PC-9 (cell line): ENCODE data around the gene AMH. TPM values are rescaled to one million over a fixed set of nuclear protein-coding genes. Genes with fewer than 3 reads are reported as not detected.

Source experiments
- BruUV-seq: library from RNA; stranded (reverse); fragments of 400-500 nt; replicated peaks from 2 replicates; lab custom pipeline; 2021; lab: Mats Ljungman, UMichigan
- CTCF ChIA-PET: fragments of 300-600 bp; sonication (Branson Sonifier 250); formaldehyde crosslinking; loops from one replicate; lab custom pipeline; 2022; ENCODE audit warnings: antibody characterized with exemption; lab: Charles Lee
- POLR2A ChIA-PET: fragments of 300-600 bp; sonication (Branson Sonifier 250); formaldehyde crosslinking; loops from one replicate; lab custom pipeline; 2022; ENCODE audit warnings: antibody characterized with exemption; ENCODE audit not compliant: unreplicated experiment; lab: Charles Lee
- DNase-seq, 2 experiments: peaks; one replicate each; pipeline versions ENCODE4 v3.0.0 to v3.0.0-alpha.2; 2015 to 2022; ENCODE audit warnings: mixed read lengths in 1 of 2
- H2AFZ ChIP-seq: fragments of 200-600 bp; sonication (generic); 2 replicates; pipeline ENCODE4 v1.8.1; 2017; ENCODE audit warnings: antibody characterized with exemption
- H3F3A ChIP-seq: fragments of 200-600 bp; sonication (generic); 2 replicates; pipeline ENCODE4 v1.8.1; 2017; ENCODE audit warnings: antibody characterized with exemption, mild to moderate bottlenecking, low read depth; ENCODE audit not compliant: insufficient read depth
- H3K27ac ChIP-seq: fragments of 200-600 bp; sonication (generic); 2 replicates; pipeline ENCODE4 v1.6.1; 2016; ENCODE audit warnings: mixed run types
- H3K27me3 ChIP-seq: fragments of 200-600 bp; sonication (generic); 2 replicates; pipeline ENCODE4 v1.6.1; 2016; ENCODE audit warnings: low read depth, mixed run types; ENCODE audit not compliant: insufficient read depth
- H3K36me3 ChIP-seq: fragments of 200-600 bp; sonication (generic); 2 replicates; pipeline ENCODE4 v1.6.1; 2016; ENCODE audit warnings: low read depth, mixed run types
- H3K4me1 ChIP-seq: fragments of 200-600 bp; sonication (generic); replicated peaks from 2 replicates; pipeline ENCODE4 v1.6.1; 2016; ENCODE audit warnings: mixed run types; ENCODE audit not compliant: insufficient read depth
- H3K4me2 ChIP-seq: fragments of 200-600 bp; sonication (generic); 2 replicates; pipeline ENCODE4 v1.6.1; 2017; ENCODE audit warnings: mixed run types
- H3K4me3 ChIP-seq: fragments of 200-600 bp; sonication (generic); 2 replicates; pipeline ENCODE4 v1.6.1; 2016; ENCODE audit warnings: mixed run types
- H3K79me2 ChIP-seq: fragments of 200-600 bp; sonication (generic); 2 replicates; pipeline ENCODE4 v1.6.1; 2017; ENCODE audit warnings: low read depth, mixed run types
- H3K9me2 ChIP-seq: fragments of 200-600 bp; sonication (generic); 2 replicates; pipeline ENCODE4 v1.8.1; 2017; ENCODE audit warnings: mild to moderate bottlenecking; ENCODE audit not compliant: insufficient read depth
- H3K9me3 ChIP-seq: fragments of 200-600 bp; sonication (generic); 2 replicates; pipeline ENCODE4 v1.8.1; 2016; ENCODE audit warnings: low read depth; ENCODE audit not compliant: insufficient read depth
- H4K20me1 ChIP-seq: fragments of 200-600 bp; sonication (generic); 2 replicates; pipeline ENCODE4 v1.8.1; 2017; ENCODE audit not compliant: insufficient read depth
- EZH2 ChIP-seq: fragments of 200-600 bp; sonication (generic); IDR thresholded peaks from 2 replicates; pipeline ENCODE4 v1.8.0; 2017; ENCODE audit warnings: antibody characterized with exemption, low read depth
- intact Hi-C: fragments of 100-400 bp; cut with micrococcal nuclease; formaldehyde crosslinking; loops from one replicate; pipeline ENCODE4 v1.10.0; 2022; ENCODE audit not compliant: unreplicated experiment
- total RNA-seq: library from RNA; stranded (reverse); gene quantifications from 2 replicates; pipeline ENCODE4 v1.2.3, GENCODE V29; 2021
- TF ChIP-seq, protein P1 (sequence below): fragments of 200-600 bp; sonication (generic); conservative IDR thresholded peaks from 2 replicates; pipeline ENCODE4 v1.6.1; 2017; ENCODE audit warnings: mixed run types, antibody characterized with exemption, mild to moderate bottlenecking, moderate library complexity

The AMH gene
- total RNA-seq, 1 experiment from 2014 or later, result 8.1 TPM

DNA sequence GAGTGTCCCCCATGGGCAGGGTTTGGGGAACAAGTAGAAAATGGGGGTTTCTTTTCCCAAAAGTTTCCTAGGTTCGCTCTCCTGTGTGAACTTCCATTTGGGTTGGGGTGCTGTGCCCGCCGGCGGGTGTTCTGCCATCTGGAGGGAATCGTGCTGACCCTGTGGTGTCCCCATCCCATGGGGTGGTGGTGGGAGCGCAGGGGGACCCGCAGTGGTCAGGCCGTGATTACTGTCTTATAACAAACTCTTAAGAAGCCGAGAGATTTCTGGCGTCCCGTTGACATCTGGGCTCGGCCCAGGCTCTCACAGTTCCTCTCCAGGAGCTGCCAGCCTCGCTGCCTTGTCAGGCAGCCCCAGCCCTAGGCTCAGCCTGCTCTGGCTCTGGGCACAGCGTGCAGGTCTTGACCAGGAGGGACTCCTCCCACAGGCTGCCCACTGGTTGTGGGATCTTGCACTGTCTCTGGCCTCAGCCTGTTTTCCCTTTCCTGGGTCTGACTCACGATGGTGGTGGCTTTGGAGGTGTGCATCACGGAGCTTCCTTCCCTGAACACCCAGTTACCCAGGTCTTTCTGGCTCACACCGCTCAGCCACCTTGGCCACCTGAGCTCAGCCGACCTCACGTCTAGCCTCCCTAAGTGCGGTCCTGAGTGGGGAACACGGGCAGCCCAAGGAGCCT lies 47.5 kb upstream of the AMH start:
- BruUV-seq, result no TSS peak
- Histone ChIP-seq H3K4me2 (no peak overlapping the region), H3K4me1 (no peaks in the 10 kb centered on the region), H2AFZ (no peak overlapping the region), H4K20me1 (no peaks in the 10 kb centered on the region), H3K9me2 (no peaks in the 10 kb centered on the region), H3K36me3 (no peaks in the 10 kb centered on the region), H3K27me3 (no peaks in the 10 kb centered on the region), H3K9me3 (no peaks in the 10 kb centered on the region), H3K79me2 (no peaks in the 10 kb centered on the region), H3K27ac (no peak overlapping the region), H3F3A (no peaks in the 10 kb centered on the region), H3K4me3 (no peak overlapping the region)
- DNase-seq, result no peak
- TF ChIP-seq EZH2, result no peak
- TF ChIP-seq, protein P1, sequence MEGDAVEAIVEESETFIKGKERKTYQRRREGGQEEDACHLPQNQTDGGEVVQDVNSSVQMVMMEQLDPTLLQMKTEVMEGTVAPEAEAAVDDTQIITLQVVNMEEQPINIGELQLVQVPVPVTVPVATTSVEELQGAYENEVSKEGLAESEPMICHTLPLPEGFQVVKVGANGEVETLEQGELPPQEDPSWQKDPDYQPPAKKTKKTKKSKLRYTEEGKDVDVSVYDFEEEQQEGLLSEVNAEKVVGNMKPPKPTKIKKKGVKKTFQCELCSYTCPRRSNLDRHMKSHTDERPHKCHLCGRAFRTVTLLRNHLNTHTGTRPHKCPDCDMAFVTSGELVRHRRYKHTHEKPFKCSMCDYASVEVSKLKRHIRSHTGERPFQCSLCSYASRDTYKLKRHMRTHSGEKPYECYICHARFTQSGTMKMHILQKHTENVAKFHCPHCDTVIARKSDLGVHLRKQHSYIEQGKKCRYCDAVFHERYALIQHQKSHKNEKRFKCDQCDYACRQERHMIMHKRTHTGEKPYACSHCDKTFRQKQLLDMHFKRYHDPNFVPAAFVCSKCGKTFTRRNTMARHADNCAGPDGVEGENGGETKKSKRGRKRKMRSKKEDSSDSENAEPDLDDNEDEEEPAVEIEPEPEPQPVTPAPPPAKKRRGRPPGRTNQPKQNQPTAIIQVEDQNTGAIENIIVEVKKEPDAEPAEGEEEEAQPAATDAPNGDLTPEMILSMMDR, result no peak
- intact Hi-C loops, result no loop called here
- POLR2A ChIA-PET, result no interaction called here
- CTCF ChIA-PET, result no interaction called here

DNA sequence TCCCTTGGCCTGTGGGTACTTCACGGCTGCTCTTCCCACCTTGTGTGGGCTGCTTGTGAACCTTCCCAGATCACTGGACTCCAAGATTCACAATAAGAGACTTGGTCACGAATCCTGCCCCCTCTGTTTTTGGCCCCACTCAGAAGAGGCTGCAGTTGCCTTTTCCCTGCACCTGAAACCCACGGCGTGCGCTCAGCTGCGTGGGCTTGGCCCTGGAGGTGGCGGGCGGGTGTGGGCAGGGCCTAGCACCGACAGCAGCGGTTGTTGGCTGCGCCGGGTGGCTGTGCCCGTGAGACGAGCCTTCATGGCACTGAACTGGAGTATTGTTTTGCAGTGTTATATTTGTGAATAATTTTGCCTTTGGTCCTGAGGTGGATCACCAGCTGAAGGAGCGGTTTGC lies 46.8 kb upstream of the AMH start:
- POLR2A ChIA-PET, result no interaction called here
- no peak for DNase-seq
- Histone ChIP-seq H3K36me3 (no peaks in the 10 kb centered on the region), H3K27me3 (no peaks in the 10 kb centered on the region), H3K4me1 (no peaks in the 10 kb centered on the region), H3K9me2 (no peaks in the 10 kb centered on the region), H3K4me3 (no peak overlapping the region), H3K27ac (no peak overlapping the region), H3F3A (no peaks in the 10 kb centered on the region), H4K20me1 (no peaks in the 10 kb centered on the region), H3K4me2 (no peak overlapping the region), H2AFZ (no peak overlapping the region), H3K79me2 (no peaks in the 10 kb centered on the region), H3K9me3 (no peaks in the 10 kb centered on the region)
- BruUV-seq, result no TSS peak
- TF ChIP-seq EZH2, result no peak
- TF ChIP-seq, protein P1, result no peak
- intact Hi-C loops, result no loop called here
- CTCF ChIA-PET, result no interaction called here

DNA sequence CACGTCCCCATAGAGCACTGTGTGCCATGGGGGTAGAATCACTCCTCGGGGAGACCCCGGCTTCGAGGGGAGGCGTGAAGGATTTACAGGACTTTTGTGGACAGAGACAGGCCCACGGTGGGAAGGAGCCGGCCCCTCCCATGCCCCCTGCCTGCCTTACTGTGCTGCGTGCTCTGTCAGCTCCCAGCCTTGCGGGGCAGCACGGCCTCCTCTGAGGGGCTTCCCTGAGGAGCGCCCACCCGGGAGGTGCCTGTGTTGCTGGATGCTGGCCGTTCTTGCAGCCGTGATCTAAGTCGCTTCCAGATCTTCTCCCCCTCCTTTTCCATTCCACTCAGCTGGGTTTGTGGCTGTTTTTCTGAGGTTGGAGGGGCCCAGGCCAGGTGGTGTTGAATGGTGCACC lies 42.1 kb upstream of the AMH start:
- H3F3A ChIP-seq, result no peaks in the 10 kb centered on the region
- no peak for DNase-seq
- no peaks in the 10 kb centered on the region for H3K4me1 ChIP-seq
- ChIA-PET POLR2A (no interaction called here), CTCF (no interaction called here)
- no peak overlapping the region for H3K4me2 ChIP-seq
- intact Hi-C loops, result no loop called here
- H3K9me2 ChIP-seq, result no peaks in the 10 kb centered on the region
- H3K27me3 ChIP-seq, result no peaks in the 10 kb centered on the region
- no peaks in the 10 kb centered on the region for H4K20me1 ChIP-seq
- H3K9me3 ChIP-seq, result no peaks in the 10 kb centered on the region
- no peak overlapping the region for H3K4me3 ChIP-seq
- H3K27ac ChIP-seq, result no peak overlapping the region
- TF ChIP-seq, protein P1, result no peak
- no peak for TF ChIP-seq EZH2
- H2AFZ ChIP-seq, result no peak overlapping the region
- BruUV-seq, result no TSS peak
- no peaks in the 10 kb centered on the region for H3K36me3 ChIP-seq
- H3K79me2 ChIP-seq, result no peaks in the 10 kb centered on the region
